Stimulated activated CD4-positive, alpha-beta T cell treated with anti-CD3 and anti-CD28 coated beads, TNF-alpha, amount 100 ng/mL, for 4 hours (primary cell): Measurements from ENCODE around the gene SFSWAP.
"Not testable (repeated sequence)": the region's sequence is repeated elsewhere in the genome, so short reads cannot be mapped to it uniquely, and the experiment has no call there.

Source experiments
- DNase-seq, 3 experiments: peaks; one replicate each; pipeline ENCODE4 v3.0.0-alpha.2; 2020; ENCODE audit warnings: low read depth in 3 of 3

SFSWAP gene

DNA sequence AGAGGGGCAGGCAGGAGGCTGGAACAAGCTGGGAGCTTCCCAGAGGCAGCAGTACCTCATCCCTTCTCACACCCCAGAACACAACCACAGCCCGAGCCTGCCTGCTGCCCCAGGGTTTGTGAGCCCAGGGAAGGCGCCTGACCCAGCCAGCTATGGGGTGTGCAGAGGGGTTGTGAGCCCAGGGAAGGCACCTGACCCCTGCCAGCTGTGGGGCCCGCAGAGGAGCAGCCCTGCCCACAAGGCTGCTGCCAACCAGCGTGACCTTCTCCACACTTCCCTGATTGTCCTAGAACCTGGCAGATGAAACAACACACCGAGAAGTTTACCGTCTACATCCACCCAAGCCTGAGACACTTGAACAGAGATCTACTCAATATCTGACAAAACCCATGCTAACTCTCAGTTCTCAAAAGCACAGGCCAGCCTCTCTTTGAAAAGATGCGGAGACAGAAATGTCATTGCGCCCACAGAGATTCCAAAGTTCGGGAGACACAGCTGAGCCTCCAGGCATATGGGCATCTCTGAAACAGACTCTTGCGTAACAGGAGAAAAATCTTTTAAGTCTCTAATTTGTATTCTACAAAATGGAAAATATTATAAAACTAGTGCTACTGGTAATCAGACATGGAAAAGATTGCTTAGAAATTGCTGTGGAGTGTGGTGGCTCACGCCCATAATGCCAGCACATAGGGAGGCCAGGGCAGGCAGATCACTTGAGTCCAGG is 47.3 kb downstream of the SFSWAP start:
- DNase-seq: no peak

DNA sequence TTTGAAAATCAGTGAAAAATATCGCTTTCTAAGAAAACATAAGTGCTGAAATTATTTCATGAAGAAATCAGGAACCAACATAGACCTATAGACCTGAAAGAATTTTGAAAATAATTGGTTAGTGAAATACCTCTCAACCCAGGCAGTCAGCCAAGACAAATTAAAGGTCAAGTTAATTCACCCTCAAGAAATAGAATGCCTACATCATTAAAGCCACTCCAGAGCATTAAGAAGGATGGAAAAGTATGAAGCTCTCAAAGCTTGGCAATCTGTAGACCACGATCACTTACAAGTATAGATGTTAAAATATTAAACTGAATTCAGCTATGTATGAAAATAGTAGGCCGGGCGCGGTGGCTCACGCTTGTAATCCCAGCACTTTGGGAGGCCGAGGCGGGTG is 48.3 kb downstream of the SFSWAP start:
- DNase-seq: no peak

- no peak for DNase-seq
These were observed 50.7 kb downstream of the SFSWAP start for GRCh38 chr12:131761638-131762037.

GRCh38 chr12:131764738-131765137 is 53.8 kb downstream of the SFSWAP start:
- no peak for DNase-seq

GRCh38 chr12:131765961-131766360 is 55.1 kb downstream of the SFSWAP start:
- no peak for DNase-seq

DNA sequence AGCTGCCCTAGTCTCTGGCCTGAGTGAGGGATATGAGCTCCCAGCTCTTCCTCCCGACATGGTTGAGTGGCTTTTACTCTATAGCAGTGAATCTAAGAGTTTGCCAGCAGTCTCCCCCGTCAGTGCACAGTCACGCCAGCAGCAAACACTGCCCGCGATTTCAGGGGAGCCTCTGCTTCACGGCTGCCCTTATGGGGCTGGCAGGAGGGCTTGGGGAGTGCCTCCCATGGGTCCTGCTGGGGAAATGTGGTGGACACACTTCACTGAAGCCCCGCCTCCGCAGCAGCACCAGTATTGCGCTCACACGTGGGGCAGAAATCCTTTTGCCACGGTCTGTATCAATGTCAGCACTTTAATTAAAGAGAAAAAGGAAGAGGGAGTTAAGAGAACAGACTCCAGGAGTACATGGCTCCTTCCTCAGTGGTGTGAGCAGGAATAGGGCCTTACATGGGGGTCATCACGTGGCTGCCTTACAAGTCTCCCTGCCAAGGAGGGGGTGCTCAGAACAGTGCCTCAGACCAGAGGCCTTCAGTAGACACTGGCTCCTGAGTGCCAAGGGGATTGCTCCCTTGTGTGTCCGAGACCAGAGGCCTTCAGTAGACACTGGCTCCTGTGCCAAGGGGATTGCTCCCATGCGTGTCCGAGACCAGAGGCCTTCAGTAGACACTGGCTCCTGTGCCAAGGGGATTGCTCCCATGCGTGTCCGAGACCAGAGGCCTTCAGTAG is 55.7 kb downstream of the SFSWAP start:
- DNase-seq: no peak

DNA sequence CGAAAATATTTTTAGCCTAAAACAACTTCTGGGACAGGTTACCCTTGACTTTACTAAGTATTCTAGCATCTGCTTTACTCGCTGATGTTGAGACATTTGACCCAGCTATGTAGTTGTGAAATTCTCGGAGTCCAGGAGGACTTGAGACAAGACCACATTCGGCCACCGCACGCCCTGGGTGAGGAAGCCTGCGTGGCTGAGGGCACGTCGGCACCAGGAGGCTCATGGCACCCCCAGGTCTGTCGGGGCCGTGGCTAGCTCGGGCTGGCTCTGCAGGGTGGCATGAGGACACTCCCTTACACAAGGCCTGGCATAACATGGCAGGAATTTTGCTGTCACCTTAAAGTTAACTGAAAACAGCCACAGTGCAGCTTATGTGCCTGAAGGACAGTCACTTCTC is 59.2 kb downstream of the SFSWAP start:
- DNase-seq: no peak

GRCh38 chr12:131771965-131772364 is 61.1 kb downstream of the SFSWAP start:
- no peak for DNase-seq

- no peak for DNase-seq
These were observed 62.8 kb downstream of the SFSWAP start for GRCh38 chr12:131773582-131774221.

GRCh38 chr12:131774576-131775391 is 63.9 kb downstream of the SFSWAP start:
- DNase-seq: no peak

DNA sequence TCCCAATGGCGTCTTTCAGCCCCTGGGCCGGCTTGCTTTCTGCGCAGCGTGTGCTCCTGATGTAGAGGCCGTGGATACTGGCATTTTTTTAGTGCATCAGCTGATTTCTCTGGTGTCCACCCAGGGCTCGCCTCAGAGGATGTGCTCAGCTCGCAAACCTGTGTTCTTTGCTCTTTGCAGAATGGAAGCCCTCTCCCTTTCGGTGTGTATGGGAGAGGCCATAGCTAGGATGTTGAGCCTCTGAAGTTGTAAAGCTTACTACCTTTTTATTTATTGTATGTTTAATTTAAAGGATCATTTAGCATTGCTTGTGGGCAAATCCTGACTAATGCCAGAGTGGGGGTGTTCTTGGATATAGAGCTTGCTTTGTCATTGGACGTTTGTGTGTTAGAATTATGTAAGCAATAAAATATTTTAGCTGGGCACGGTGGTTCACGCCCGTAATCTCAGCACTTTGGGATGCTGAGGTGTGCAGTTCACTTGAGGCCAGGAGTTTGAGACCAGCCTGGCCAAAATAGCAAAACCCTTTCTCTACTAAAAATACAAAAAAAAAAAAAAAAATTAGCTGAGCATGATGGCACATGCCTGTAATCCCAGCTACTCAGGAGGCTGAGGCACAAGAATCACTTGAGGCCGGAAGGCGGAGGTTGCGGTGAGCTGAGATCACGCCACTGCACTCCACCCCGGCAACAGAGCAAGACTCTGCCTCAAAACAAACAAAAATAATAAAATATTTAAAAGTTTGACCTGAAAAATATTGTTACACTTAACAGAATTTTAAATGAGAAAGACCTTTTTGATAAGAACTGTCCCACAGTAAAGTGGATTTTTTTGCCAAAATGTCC is 64.7 kb downstream of the SFSWAP start:
- no peak for DNase-seq

GRCh38 chr12:131776237-131776889 is 65.5 kb downstream of the SFSWAP start:
- no peak for DNase-seq

- not testable (repeated sequence) for DNase-seq
These were observed 66.4 kb downstream of the SFSWAP start for GRCh38 chr12:131777269-131777668.

GRCh38 chr12:131779027-131779426 is 68.1 kb downstream of the SFSWAP start:
- no peak for DNase-seq

- DNase-seq: no peak
These were observed 71.2 kb downstream of the SFSWAP start for GRCh38 chr12:131782061-131782460.

- no peak for DNase-seq
These were observed 73.1 kb downstream of the SFSWAP start for GRCh38 chr12:131783915-131784541.

DNA sequence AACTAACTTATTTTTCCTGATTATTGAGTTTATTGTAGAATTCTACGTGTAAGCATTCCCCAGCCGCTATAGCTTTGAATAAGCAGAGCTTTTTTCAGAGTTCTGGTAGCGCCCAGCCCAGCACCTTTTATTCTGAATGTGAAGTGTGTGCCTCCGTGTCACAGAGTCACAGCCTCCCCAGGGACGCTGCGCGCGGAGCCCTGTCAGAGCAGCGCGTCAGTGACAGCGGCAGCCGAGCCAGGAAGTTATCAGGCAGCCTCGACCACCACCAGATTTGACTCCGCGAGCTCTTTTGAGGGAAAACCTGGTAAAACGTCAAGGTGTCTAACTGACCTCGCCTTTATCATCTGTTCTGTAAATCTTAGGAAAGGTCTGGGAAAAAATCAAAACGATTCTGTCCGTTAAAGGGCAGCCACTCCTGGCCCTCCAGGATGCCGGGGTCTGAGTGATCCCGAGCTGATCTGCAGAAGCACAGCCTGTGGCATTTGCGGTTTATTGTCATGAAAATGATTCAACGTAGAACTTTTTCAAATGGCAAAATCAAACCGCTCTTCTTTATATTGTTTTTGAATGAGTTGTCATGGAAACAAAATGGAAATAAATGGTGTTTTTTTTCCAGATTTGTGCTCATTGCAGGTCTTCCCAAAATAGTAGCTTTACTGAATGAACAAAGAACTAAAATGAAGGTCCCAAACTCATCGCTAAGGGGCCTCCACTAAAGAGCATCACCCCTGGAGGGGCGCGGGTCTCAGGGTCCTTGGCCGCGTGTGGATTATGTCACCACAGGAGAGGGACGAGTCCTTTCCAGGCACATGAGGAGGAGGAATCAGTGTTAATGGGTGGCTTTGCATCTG is 74.2 kb downstream of the SFSWAP start:
- DNase-seq: no peak

DNA sequence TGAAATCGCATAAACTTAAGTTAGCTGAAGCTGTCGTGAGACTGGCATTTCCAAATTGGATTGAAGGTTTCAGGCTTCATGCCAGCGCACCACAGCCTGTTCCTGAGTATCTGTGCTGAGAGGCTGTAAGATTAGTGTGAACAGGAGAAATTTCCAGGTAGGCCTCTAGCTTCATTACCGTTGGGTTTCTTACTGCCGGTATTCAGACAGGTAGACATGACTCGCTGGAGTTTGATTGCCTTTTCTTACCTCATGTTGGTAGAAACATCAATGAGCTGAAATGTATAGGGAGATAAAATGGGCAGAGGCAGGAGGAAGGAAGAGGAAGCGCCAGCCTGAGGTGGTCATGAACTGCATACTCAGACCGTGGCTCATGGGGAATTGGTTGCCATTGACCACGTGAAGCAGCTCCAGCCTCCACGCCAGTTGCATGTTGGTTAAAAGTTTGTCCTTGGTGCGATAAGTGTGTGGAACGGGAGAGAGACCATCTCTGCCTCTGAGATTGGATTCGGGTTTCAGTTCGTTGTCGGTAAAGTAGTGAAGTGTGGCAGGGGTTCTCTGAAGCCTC is 75.0 kb downstream of the SFSWAP start:
- DNase-seq: no peak

DNA sequence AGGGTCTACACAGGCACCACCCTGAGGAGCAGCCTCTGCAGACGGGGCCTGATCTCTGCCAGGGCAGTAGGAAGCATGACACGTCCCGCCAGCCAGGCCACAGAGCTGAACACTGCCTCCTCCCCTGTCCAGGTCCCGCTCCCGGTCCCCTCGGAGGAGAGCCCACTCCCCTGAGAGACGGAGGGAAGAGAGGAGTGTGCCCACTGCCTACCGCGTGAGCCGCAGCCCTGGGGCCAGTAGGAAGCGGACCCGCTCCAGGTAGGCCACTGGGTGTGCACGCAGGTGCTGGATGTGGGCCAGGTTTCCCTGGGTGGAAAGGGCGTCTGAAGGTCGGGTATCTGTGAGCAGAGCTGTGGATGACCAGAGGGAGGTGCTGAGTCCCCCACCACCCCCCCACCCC is 75.4 kb downstream of the SFSWAP start:
- no peak for DNase-seq
